Activated B cell treated with CpG ODN at 0.5 μM for 24 hours (primary cell): Measurements from ENCODE around the gene PRF1. TPM values are rescaled to one million over a fixed set of nuclear protein-coding genes. Genes with fewer than 3 reads are reported as not detected.

Experiments
- ATAC-seq: fragments of 200-7000 bp; cut with Tn5 transposase; one replicate; pipeline ENCODE4 v1.10.0; 2021; ENCODE audit warnings: low read depth, mild to moderate bottlenecking, moderate library complexity
- CTCF ChIA-PET: fragments of 350-600 bp; sonication (Branson Sonifier 250); formaldehyde crosslinking; loops from one replicate; lab custom pipeline; 2021; ENCODE audit warnings: antibody characterized with exemption; lab: Charles Lee
- POLR2A ChIA-PET: fragments of 350-600 bp; sonication (Branson Sonifier 250); formaldehyde crosslinking; loops from one replicate; lab custom pipeline; 2021; ENCODE audit warnings: antibody characterized with exemption; lab: Charles Lee
- DNase-seq: peaks from one replicate; pipeline ENCODE4 v3.0.0; 2022
- H3K27ac Mint-ChIP-seq: one replicate; pipeline ENCODE4 v1.8.0; 2020; ENCODE audit warnings: mixed read lengths
- H3K27me3 Mint-ChIP-seq: one replicate; pipeline ENCODE4 v1.8.0; 2021; ENCODE audit warnings: mixed read lengths
- H3K36me3 Mint-ChIP-seq: one replicate; pipeline ENCODE4 v1.8.0; 2021; ENCODE audit warnings: low read depth, mixed read lengths
- H3K4me1 Mint-ChIP-seq: one replicate; pipeline ENCODE4 v1.8.0; 2021; ENCODE audit warnings: mixed read lengths
- H3K4me3 Mint-ChIP-seq: one replicate; pipeline ENCODE4 v1.8.0; 2020; ENCODE audit warnings: mild to moderate bottlenecking, mixed read lengths
- H3K9me3 Mint-ChIP-seq: one replicate; pipeline ENCODE4 v1.8.0; 2020; ENCODE audit warnings: mixed read lengths
- CTCF ChIP-seq: fragments of 200-600 bp; IDR thresholded peaks from one replicate; pipeline ENCODE4 v1.8.0; 2022; ENCODE audit warnings: antibody characterized with exemption, mild to moderate bottlenecking
- intact Hi-C: fragments of 100-400 bp; cut with micrococcal nuclease; formaldehyde crosslinking; loops from one replicate; pipeline ENCODE4 v1.15.1; 2024
- total RNA-seq: library from RNA; stranded (reverse); gene quantifications from 2 replicates; pipeline ENCODE4 v1.2.3, GENCODE V29; 2022

Gene PRF1
- total RNA-seq, 1 donor from 2014 or later, result 0.53 TPM

GRCh38 chr10:70596110-70596798, 6.3 kb downstream of the PRF1 start:
- H3K27me3 Mint-ChIP-seq, result peaks cover 5% of the 10 kb centered on the region
- no peak overlapping the region for H3K4me3 Mint-ChIP-seq
- DNase-seq (no peak), ATAC-seq (no peak)
- no peaks in the 10 kb centered on the region for H3K9me3 Mint-ChIP-seq
- no peaks in the 10 kb centered on the region for H3K36me3 Mint-ChIP-seq
- H3K4me1 Mint-ChIP-seq, result no peaks in the 10 kb centered on the region
- TF ChIP-seq CTCF, result no peak
- intact Hi-C loops, result no loop called here
- no peak overlapping the region for H3K27ac Mint-ChIP-seq
- CTCF ChIA-PET, result no interaction called here
- POLR2A ChIA-PET, result no interaction called here

- no peak for TF ChIP-seq CTCF
- Mint-ChIP-seq H3K4me1 (no peaks in the 10 kb centered on the region), H3K36me3 (no peaks in the 10 kb centered on the region), H3K4me3 (no peak overlapping the region), H3K27ac (no peak overlapping the region), H3K9me3 (no peaks in the 10 kb centered on the region), H3K27me3 (peaks cover 5% of the 10 kb centered on the region)
- no peak for ATAC-seq
- intact Hi-C loops, result no loop called here
- no peak for DNase-seq
- ChIA-PET POLR2A (no interaction called here), CTCF (no interaction called here)
Measured at GRCh38 chr10:70595566-70596016, 7.0 kb downstream of the PRF1 start.

- Mint-ChIP-seq H3K4me3 (no peak overlapping the region), H3K4me1 (no peaks in the 10 kb centered on the region), H3K27ac (no peak overlapping the region), H3K9me3 (no peaks in the 10 kb centered on the region), H3K36me3 (no peaks in the 10 kb centered on the region), H3K27me3 (peaks cover 5% of the 10 kb centered on the region)
- ChIA-PET POLR2A (no interaction called here), CTCF (no interaction called here)
- ATAC-seq (no peak), DNase-seq (no peak)
- intact Hi-C loops, result no loop called here
- TF ChIP-seq CTCF, result no peak
Measured at GRCh38 chr10:70594161-70594560, 8.4 kb downstream of the PRF1 start.

GRCh38 chr10:70593513-70593890, 9.0 kb downstream of the PRF1 start:
- DNase-seq (no peak), ATAC-seq (no peak)
- Mint-ChIP-seq H3K4me1 (no peaks in the 10 kb centered on the region), H3K27ac (no peak overlapping the region), H3K36me3 (no peaks in the 10 kb centered on the region), H3K27me3 (peaks cover 5% of the 10 kb centered on the region), H3K9me3 (no peaks in the 10 kb centered on the region), H3K4me3 (no peak overlapping the region)
- CTCF ChIA-PET, result no interaction called here
- intact Hi-C loops, result no loop called here
- POLR2A ChIA-PET, result no interaction called here
- no peak for TF ChIP-seq CTCF

- no peaks in the 10 kb centered on the region for H3K4me1 Mint-ChIP-seq
- intact Hi-C loops, result no loop called here
- no peak for ATAC-seq
Measured at GRCh38 chr10:70592746-70593512, 9.6 kb downstream of the PRF1 start.

More at GRCh38 chr10:70592746-70593512, 9.6 kb downstream of the PRF1 start:
- DNase-seq, result no peak
- TF ChIP-seq CTCF, result no peak
- no peaks in the 10 kb centered on the region for H3K9me3 Mint-ChIP-seq
- no peaks in the 10 kb centered on the region for H3K36me3 Mint-ChIP-seq
- H3K4me3 Mint-ChIP-seq, result no peak overlapping the region
- POLR2A ChIA-PET, result no interaction called here
- no peak overlapping the region for H3K27ac Mint-ChIP-seq
- CTCF ChIA-PET, result no interaction called here
- H3K27me3 Mint-ChIP-seq, result peaks cover 5% of the 10 kb centered on the region
